H7 (cell line): ENCODE data around the gene RNF180. TPM values are rescaled to one million over a fixed set of nuclear protein-coding genes. Genes with fewer than 3 reads are reported as not detected.

Experiments used
- total RNA-seq: library from RNA; depleted of rRNA; stranded (reverse); fragments of >200 nt; shearing (Covaris generic); gene quantifications from 2 replicates; pipeline ENCODE4 v1.2.3, GENCODE V29; 2014; rRNA removed

RNF180 gene
- total RNA-seq, 1 experiment from 2014 or later, result 1.2 TPM

Other genes with a start within 250 kb of the RNF180 start
- gene HTR1A, start 203.4 kb upstream of the RNF180 start, total RNA-seq, result not detected in 2 replicates